NCI-H1417 (cell line): Measurements from ENCODE around the gene RRH.

ENCODE experiments used
- DNase-seq, 3 experiments: peaks; one replicate each; lab custom pipeline; 2025; lab: John Stamatoyannopoulos, UW

Gene RRH

DNA sequence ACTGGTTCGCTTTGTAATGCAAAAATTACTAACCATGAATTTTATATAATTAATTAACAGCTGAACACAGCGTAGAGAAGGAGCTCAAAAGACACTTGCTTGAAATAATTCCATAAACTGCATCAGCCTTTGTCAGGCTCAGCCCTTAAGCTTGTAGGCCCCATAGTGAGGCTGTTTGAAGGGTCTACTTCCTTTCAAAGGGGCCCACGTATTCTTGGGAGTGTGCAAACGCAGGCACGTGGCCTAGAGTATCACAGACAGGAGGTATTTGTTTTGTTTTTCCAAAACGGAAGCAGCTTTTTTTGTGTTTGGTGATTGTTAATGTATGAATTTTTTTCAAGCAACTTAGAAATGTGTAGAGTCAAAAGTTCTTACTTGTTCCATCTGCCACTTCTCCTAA lies 59.3 kb downstream of the RRH start:
- DNase-seq: no peak

DNA sequence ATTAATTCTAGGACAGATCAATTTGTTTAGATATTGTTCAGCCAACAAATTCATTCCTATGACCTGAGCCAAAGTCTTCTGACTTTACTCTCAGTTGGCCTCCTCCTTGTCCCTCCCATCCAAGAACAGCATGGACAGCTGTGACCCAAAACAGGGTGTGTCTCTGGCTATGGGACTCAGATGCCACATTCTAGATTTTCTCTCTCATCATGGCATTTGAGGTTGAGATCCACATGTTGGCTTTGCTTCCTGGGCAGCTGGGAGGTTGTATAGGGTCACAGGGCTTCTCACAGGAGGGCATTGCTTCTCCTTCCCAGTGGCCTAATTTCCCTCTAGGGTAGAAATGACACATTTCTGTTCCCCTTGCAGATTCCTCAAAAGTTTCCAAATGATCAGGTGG lies 62.3 kb downstream of the RRH start:
- no peak for DNase-seq
